GM12878 (cell line): Measurements from ENCODE around the gene FAM50A. TPM values are rescaled to one million over a fixed set of nuclear protein-coding genes. Genes with fewer than 3 reads are reported as not detected.

Source experiments
- ATAC-seq: fragments of 200-7000 bp; cut with Tn5 transposase; 3 replicates; pipeline ENCODE4 v1.9.1; 2020; ENCODE audit warnings: mild to moderate bottlenecking, moderate library complexity
- BruUV-seq: library from RNA; stranded (reverse); fragments of 400-500 nt; replicated peaks from 2 replicates; lab custom pipeline; 2021; lab: Mats Ljungman, UMichigan
- CTCF ChIA-PET: fragments of 300-600 bp; sonication (Branson Sonifier 250); formaldehyde crosslinking; extraction: SDS; loops from one replicate; lab custom pipeline; 2021; ENCODE audit warnings: inconsistent platforms; lab: Yijun Ruan, JAX
- POLR2A ChIA-PET: fragments of 350-600 bp; formaldehyde crosslinking; extraction: SDS; loops from one replicate; lab custom pipeline; 2021; ENCODE audit warnings: inconsistent platforms; lab: Charles Lee
- RAD21 ChIA-PET: fragments of 300-600 bp; sonication (Branson Sonifier 250); formaldehyde crosslinking; loops from one replicate; lab custom pipeline; 2023; ENCODE audit warnings: antibody characterized with exemption; ENCODE audit not compliant: unreplicated experiment; lab: Charles Lee
- SMC1A ChIA-PET: fragments of 300-600 bp; sonication (Branson Sonifier 250); formaldehyde crosslinking; loops from one replicate; lab custom pipeline; 2023; ENCODE audit not compliant: unreplicated experiment, uncharacterized antibody; lab: Charles Lee
- DNase-seq: peaks from one replicate; pipeline ENCODE4 v3.0.0-alpha.2; 2011; ENCODE audit warnings: low read depth, low spot score
- FAIRE-seq: peaks from 3 replicates; lab custom pipeline; 2011; peaks lifted over from hg19 to GRCh38; lab: Jason Lieb, UNC
- H2AFZ ChIP-seq: 2 replicates; pipeline ENCODE4 v1.6.0; 2011; ENCODE audit warnings: low read depth, low read length, control low read depth; ENCODE audit not compliant: control insufficient read depth
- H3K27ac ChIP-seq: 2 replicates; pipeline ENCODE4 v1.5.1; 2011; ENCODE audit warnings: control low read depth; ENCODE audit not compliant: control insufficient read depth, insufficient read depth
- H3K27me3 ChIP-seq, 2 experiments: replicated peaks in 1 of 2; 2 replicates each; pipeline versions ENCODE4 v1.6.0 to v1.6.1; 2011; ENCODE audit warnings: low read length in 1 of 2; ENCODE audit not compliant: control insufficient read depth in 2 of 2, insufficient read depth in 2 of 2
- H3K36me3 ChIP-seq, 2 experiments: 2 replicates each; pipeline ENCODE4 v1.5.1; 2011; ENCODE audit warnings: low read length in 1 of 2; ENCODE audit not compliant: control insufficient read depth in 2 of 2, insufficient read depth in 2 of 2
- H3K4me1 ChIP-seq: 2 replicates; pipeline ENCODE4 v1.6.1; 2011; ENCODE audit warnings: mild to moderate bottlenecking, low read length, moderate library complexity, mixed read lengths; ENCODE audit not compliant: control insufficient read depth, insufficient read depth
- H3K4me2 ChIP-seq: 2 replicates; pipeline ENCODE4 v1.6.0; 2011; ENCODE audit warnings: control low read depth; ENCODE audit not compliant: control insufficient read depth, insufficient read depth
- H3K4me3 ChIP-seq: fragments of 200-600 bp; sonication (generic); 2 replicates; pipeline ENCODE4 v1.5.1; 2016
- H3K79me2 ChIP-seq: 2 replicates; pipeline ENCODE4 v1.6.0; 2011; ENCODE audit warnings: low read length; ENCODE audit not compliant: control insufficient read depth, insufficient read depth
- H3K9ac ChIP-seq: 2 replicates; pipeline ENCODE4 v1.8.0; 2011; ENCODE audit warnings: low read length, control low read depth, mixed read lengths; ENCODE audit not compliant: control insufficient read depth, insufficient read depth
- H3K9me3 ChIP-seq: replicated peaks from 3 replicates; pipeline ENCODE4 v1.5.1; 2011; ENCODE audit warnings: mild to moderate bottlenecking, low read length; ENCODE audit not compliant: control insufficient read depth, insufficient read depth
- H4K20me1 ChIP-seq: 2 replicates; pipeline ENCODE4 v1.6.0; 2011; ENCODE audit not compliant: control insufficient read depth, insufficient read depth
- BRCA1 ChIP-seq: IDR thresholded peaks from 2 replicates; pipeline ENCODE4 v1.6.1; 2011; ENCODE audit warnings: low read depth, low read length, improper control_type of control experiment
- CBX5 ChIP-seq: sonication (generic); IDR thresholded peaks from 2 replicates; pipeline ENCODE4 v1.6.1; 2016; ENCODE audit warnings: low read depth, moderate library complexity, mild to moderate bottlenecking, inconsistent platforms
- CREM ChIP-seq: IDR thresholded peaks from 2 replicates; pipeline ENCODE4 v1.6.1; 2014; ENCODE audit warnings: antibody characterized with exemption, low read depth
- IKZF1 ChIP-seq: fragments of 450-650 bp; conservative IDR thresholded peaks from 2 replicates; pipeline ENCODE4 v1.6.1; 2017; ENCODE audit warnings: antibody characterized with exemption, mild to moderate bottlenecking
- KLF5 ChIP-seq: fragments of 450-650 bp; IDR thresholded peaks from 2 replicates; pipeline ENCODE4 v1.6.1; 2014; ENCODE audit warnings: mild to moderate bottlenecking; ENCODE audit not compliant: partially characterized antibody
- MTA2 ChIP-seq: fragments of 450-650 bp; IDR thresholded peaks from 2 replicates; pipeline ENCODE4 v1.6.1; 2016; ENCODE audit warnings: low read depth, mild to moderate bottlenecking, moderate library complexity
- MTA3 ChIP-seq: IDR thresholded peaks from 2 replicates; pipeline ENCODE4 v1.6.1; 2012; ENCODE audit warnings: low read length, inconsistent platforms, borderline replicate concordance
- NFYB ChIP-seq: IDR thresholded peaks from 2 replicates; pipeline ENCODE4 v1.6.1; 2011; ENCODE audit warnings: low read depth, mild to moderate bottlenecking, low read length, improper control_type of control experiment, moderate library complexity; ENCODE audit not compliant: insufficient read depth
- NR2C2 ChIP-seq: IDR thresholded peaks from 2 replicates; pipeline ENCODE4 v1.6.1; 2011; ENCODE audit warnings: borderline replicate concordance, low read depth; ENCODE audit not compliant: control insufficient read depth, insufficient read length
- SMC3 ChIP-seq: IDR thresholded peaks from 2 replicates; pipeline ENCODE4 v1.6.1; 2011; ENCODE audit warnings: low read length, improper control_type of control experiment, borderline replicate concordance
- SP1 ChIP-seq: IDR thresholded peaks from one replicate; pipeline ENCODE4 v1.6.1; 2011; ENCODE audit warnings: low read depth, low read length
- WGBS: methylation state at CpG from one replicate; pipeline ENCODE4 v1.1.6; 2016; ENCODE audit warnings: low lambda C conversion rate; ENCODE audit not compliant: insufficient replicate concordance, insufficient coverage; ENCODE audit errors: missing lambda C conversion rate; 5-methylcytosine and 5-hydroxymethylcytosine counted together
- in situ Hi-C: fragments of 300-500 bp; cut with MboI; formaldehyde crosslinking; loops from 9 replicates; pipeline ENCODE4 v1.14.3; 2018; ENCODE audit warnings: mixed read lengths
- intact Hi-C: fragments of 100-400 bp; cut with micrococcal nuclease; formaldehyde crosslinking; loops from one replicate; pipeline ENCODE4 v1.14.2; 2022; ENCODE audit not compliant: unreplicated experiment
- polyA plus RNA-seq, 11 experiments: library from polyadenylated mRNA; depleted of rRNA in 4 of 11; unstranded in 6 of 11; stranded (reverse) in 5 of 11; fragments of >200 nt; fragmentation: Nextera tagmentation in 4 of 11; fragmentation: Illumina TruSeq in 1 of 11; extraction: Ambion mirVana in 4 of 11; extraction: Trizol in 1 of 11; gene quantifications; 1 replicate in 1 of 11; 2 replicates in 10 of 11; pipeline versions ENCODE4 v1.2.1 to v1.2.3, GENCODE V29; 2011 to 2016; ENCODE audit warnings: inconsistent platforms in 2 of 11, missing spikeins in 2 of 11, low read depth in 1 of 11
- total RNA-seq, 4 experiments: library from RNA; depleted of rRNA in 3 of 4; stranded (reverse); fragments of >200 nt in 3 of 4; fragmentation: Illumina TruSeq in 1 of 4; extraction: Trizol in 1 of 4; gene quantifications; 2 replicates each; pipeline versions ENCODE4 v1.2.1 to v1.2.3, GENCODE V29; 2013 to 2021
- TF ChIP-seq, protein P1 (sequence below): fragments of 450-650 bp; IDR thresholded peaks from 2 replicates; pipeline ENCODE4 v1.6.1; 2017; ENCODE audit warnings: antibody characterized with exemption, mild to moderate bottlenecking, moderate library complexity

Gene FAM50A
- total and polyA plus RNA-seq, 10 of the 15 experiments (the other 5 are each of a cell fraction or from before 2014, with no cell fraction given) = 4.2 to 46.7 (median 34.6) TPM

DNA sequence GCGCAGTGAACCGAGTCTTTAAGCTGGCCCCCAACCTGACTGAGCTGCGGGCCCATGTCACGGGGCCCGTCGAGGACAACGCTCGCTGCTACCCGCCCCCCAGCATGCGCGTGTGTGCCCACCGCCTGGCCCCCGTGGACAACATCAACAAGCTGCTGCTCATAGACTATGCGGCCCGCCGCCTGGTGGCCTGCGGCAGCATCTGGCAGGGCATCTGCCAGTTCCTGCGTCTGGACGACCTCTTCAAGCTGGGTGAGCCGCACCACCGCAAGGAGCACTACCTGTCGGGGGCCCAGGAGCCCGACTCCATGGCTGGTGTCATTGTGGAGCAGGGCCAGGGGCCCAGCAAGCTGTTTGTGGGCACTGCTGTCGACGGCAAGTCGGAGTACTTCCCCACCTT, 16.4 kb downstream of the FAM50A start:
- Histone ChIP-seq H4K20me1 (no peaks in the 10 kb centered on the region), H3K27me3 (no peaks in the 10 kb centered on the region), H3K4me2 (no peak overlapping the region), H2AFZ (no peak overlapping the region), H3K9ac (no peak overlapping the region), H3K4me1 (no peaks in the 10 kb centered on the region), H3K27ac (no peak overlapping the region), H3K79me2 (peaks cover 9% of the 10 kb centered on the region), H3K9me3 (no peaks in the 10 kb centered on the region; the same call in 2 of the 3 replicates), H3K36me3 (no peaks in the 10 kb centered on the region), H3K4me3 (no peak overlapping the region)
- SMC1A ChIA-PET = no interaction called here
- in situ Hi-C loops (no loop called here), intact Hi-C loops (no loop called here)
- 84% methylated on average over 26 of the region's 26 CpGs for WGBS
- RAD21 ChIA-PET = no interaction called here
- POLR2A ChIA-PET = no interaction called here
- no TSS peak for BruUV-seq
- DNase-seq = no peak
- CTCF ChIA-PET = no interaction called here
- ATAC-seq = no peak
- FAIRE-seq = no peak
- TF ChIP-seq BRCA1 = no peak
- TF ChIP-seq MTA3 = no peak
- TF ChIP-seq KLF5 = no peak
- TF ChIP-seq, protein P1, sequence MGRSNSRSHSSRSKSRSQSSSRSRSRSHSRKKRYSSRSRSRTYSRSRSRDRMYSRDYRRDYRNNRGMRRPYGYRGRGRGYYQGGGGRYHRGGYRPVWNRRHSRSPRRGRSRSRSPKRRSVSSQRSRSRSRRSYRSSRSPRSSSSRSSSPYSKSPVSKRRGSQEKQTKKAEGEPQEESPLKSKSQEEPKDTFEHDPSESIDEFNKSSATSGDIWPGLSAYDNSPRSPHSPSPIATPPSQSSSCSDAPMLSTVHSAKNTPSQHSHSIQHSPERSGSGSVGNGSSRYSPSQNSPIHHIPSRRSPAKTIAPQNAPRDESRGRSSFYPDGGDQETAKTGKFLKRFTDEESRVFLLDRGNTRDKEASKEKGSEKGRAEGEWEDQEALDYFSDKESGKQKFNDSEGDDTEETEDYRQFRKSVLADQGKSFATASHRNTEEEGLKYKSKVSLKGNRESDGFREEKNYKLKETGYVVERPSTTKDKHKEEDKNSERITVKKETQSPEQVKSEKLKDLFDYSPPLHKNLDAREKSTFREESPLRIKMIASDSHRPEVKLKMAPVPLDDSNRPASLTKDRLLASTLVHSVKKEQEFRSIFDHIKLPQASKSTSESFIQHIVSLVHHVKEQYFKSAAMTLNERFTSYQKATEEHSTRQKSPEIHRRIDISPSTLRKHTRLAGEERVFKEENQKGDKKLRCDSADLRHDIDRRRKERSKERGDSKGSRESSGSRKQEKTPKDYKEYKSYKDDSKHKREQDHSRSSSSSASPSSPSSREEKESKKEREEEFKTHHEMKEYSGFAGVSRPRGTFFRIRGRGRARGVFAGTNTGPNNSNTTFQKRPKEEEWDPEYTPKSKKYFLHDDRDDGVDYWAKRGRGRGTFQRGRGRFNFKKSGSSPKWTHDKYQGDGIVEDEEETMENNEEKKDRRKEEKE = no peak
- no peak for TF ChIP-seq NFYB
- no peak for TF ChIP-seq MTA2
- TF ChIP-seq CREM = no peak
- no peak for TF ChIP-seq SP1
- no peak for TF ChIP-seq SMC3
- no peak for TF ChIP-seq IKZF1
- TF ChIP-seq CBX5 = no peak
- no peak for TF ChIP-seq NR2C2
